GM12873 (cell line): Measurements from ENCODE around the gene TBC1D1.

Source experiments
- TF ChIP-seq, protein P1 (sequence below): IDR thresholded peaks from 2 replicates; pipeline ENCODE4 v1.5.1; 2012; ENCODE audit warnings: low read depth, mild to moderate bottlenecking, moderate library complexity, low read length, control low read depth; ENCODE audit not compliant: insufficient read depth; ENCODE audit errors: missing control alignments

The TBC1D1 gene

DNA sequence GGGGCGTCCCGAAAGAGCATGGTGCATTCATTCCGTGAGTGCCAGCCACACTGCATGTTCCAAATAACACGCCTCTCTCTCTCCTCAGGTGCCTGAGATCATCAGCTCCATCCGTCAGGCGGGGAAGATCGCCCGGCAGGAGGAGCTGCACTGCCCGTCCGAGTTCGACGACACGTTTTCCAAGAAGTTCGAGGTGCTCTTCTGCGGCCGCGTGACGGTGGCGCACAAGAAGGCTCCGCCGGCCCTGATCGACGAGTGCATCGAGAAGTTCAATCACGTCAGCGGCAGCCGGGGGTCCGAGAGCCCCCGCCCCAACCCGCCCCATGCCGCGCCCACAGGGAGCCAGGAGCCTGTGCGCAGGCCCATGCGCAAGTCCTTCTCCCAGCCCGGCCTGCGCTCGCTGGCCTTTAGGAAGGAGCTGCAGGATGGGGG, 123.6 kb downstream of the TBC1D1 start:
- TF ChIP-seq, protein P1, sequence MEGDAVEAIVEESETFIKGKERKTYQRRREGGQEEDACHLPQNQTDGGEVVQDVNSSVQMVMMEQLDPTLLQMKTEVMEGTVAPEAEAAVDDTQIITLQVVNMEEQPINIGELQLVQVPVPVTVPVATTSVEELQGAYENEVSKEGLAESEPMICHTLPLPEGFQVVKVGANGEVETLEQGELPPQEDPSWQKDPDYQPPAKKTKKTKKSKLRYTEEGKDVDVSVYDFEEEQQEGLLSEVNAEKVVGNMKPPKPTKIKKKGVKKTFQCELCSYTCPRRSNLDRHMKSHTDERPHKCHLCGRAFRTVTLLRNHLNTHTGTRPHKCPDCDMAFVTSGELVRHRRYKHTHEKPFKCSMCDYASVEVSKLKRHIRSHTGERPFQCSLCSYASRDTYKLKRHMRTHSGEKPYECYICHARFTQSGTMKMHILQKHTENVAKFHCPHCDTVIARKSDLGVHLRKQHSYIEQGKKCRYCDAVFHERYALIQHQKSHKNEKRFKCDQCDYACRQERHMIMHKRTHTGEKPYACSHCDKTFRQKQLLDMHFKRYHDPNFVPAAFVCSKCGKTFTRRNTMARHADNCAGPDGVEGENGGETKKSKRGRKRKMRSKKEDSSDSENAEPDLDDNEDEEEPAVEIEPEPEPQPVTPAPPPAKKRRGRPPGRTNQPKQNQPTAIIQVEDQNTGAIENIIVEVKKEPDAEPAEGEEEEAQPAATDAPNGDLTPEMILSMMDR: no peak

DNA sequence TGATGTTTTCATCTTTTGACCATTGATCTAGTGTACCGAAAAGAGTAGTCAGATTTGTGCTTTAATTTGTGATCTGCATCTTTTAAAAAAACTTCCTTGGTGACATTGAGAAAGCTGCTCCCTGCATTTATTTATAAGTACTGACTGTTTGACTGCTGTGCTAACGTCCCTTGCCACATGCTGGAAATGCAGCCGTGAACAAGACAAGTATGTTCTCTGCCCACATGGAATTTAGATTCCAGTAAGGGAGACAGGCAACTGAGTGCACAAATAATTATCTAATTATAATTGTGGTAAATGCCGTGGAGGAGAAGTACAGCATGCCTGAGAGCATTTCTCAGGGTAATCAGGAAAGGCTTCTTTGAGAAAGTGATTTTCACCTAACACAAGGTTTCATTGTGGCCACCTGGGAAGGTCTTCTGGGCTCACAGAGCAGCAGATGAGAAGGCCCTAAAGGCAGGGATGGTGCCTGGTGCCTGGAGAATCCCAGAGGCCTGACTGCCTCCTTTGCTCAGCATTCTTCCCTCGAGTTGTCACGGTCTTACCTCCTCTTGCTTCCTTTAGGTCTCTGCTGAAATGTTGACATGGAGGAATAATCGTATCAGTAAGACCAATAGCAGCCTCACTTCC, 125.1 kb downstream of the TBC1D1 start:
- TF ChIP-seq, protein P1: no peak

DNA sequence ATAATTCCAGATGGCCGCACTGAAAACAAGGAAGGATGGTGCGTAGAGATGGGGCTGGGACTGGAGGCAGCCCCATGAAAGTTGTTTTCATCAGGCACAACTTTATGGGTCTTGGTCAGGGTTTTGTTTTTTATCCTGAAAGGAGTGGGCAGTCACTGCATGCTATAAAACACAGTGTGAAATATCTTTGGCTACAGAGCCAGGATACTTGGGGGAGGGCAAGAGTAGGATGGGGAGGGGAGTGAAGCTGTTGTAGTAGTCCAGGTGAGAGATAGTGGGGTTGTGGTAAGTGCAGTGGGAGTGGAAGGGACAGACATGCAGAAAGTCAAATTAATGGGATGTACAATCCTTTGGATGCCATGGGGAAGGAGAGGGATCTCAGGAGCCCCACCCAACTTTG, 125.8 kb downstream of the TBC1D1 start:
- TF ChIP-seq, protein P1: no peak

DNA sequence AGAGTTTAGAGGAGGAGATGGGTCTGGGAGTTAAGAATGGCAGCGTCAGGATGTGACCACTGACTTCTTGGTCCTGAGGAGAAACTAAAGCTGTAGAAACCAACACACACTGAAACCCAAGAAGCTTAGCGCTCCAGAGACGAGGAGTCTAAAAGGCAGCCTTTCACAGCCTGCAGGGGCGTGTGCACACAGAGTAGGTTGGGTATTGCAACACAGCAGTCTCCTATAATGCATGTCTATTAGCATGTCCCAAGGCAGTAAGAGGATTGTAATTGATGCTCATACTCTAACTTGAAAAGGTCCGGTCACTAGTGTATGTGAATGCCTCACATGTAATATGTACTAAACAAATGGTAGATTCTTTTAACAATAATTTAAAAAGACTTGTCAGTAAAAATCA, 126.7 kb downstream of the TBC1D1 start:
- TF ChIP-seq, protein P1: no peak

DNA sequence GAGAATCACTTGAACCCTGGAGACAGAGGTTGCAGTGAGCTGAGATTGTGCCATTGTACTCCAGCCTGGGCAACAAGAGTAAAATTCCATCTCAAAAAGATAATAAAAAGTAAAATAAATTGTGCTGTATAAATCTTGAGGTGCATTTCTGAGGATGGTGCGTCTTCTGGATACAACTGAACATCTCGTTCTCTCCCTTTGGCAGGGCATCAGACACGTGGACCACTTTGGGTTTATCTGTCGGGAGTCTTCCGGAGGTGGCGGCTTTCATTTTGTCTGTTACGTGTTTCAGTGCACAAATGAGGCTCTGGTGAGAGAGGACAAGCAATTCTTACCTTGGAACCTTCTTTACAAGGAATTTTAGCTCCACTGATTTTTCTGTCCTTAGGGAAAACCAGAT, 129.5 kb downstream of the TBC1D1 start:
- TF ChIP-seq, protein P1: no peak

DNA sequence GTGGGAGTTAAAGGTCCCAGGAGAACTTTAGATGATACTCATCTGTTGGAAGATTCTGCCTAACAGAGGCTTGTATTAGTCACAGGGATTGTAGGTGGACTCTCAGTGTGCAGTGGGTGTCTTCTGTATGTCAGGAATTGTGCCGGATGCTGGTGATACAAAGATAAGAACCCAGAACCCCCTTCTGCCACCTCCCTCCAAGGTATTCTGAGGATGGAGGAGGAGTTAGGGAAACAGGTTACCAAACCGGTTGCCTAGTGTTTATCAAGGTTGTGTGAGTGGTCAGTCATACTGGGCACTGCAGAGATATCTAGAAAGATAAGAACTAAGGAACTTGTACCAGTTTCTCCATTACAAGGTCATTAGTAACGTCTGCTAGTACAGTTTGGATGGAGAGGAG, 130.9 kb downstream of the TBC1D1 start:
- TF ChIP-seq, protein P1: no peak

DNA sequence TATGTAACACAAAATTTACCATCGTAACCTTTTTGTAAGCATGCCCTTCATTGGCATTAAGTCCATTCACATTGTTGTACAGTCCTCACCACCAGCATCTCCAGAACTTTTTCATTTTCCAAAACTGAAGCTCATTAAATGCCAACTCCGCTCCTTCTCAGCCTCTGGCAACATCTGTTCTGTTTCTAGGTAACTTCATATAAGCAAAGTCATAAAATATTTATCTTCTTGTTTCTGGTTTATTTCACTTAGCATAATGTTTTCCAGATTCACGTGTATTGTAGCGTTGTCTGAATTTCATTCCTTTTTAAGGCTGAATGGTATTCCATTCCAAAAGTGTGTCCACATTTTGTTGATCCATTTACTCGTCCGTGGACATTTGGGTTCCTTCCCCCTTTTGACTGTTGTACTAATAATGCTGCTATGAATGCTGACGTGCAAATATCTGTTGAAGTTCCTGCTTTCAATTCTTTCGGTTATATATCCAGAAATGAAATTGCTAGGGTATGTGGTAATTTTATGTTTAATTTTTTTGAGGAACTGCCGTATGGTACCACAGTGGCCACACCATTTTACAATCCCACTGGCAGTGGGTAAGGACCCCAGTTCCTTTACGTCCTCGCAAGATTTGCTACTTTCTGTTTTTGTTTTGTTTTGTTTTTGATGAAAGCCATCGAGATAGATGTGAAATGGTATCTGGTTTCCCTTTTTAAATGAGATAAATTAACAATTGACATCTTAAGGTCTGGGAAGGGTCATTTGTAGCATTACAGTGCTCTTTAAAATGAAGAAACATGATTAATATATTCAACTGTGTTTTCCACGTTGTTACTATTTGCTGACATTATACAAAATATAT, 132.7 kb downstream of the TBC1D1 start:
- TF ChIP-seq, protein P1: no peak
